Measurements from ENCODE around the gene RNF213. TPM values are rescaled to one million over a fixed set of nuclear protein-coding genes. Genes with fewer than 3 reads are reported as not detected.
A peak's percentile ranks its signal among the peaks of the same experiment; 100 is the strongest.
"Not testable (repeated sequence)": the region's sequence is repeated elsewhere in the genome, so short reads cannot be mapped to it uniquely, and the experiment has no call there.

The RNF213 gene
- total and polyA plus RNA-seq, 8 donors: 21.9 to 94.7 (median 37.8) TPM

DNA sequence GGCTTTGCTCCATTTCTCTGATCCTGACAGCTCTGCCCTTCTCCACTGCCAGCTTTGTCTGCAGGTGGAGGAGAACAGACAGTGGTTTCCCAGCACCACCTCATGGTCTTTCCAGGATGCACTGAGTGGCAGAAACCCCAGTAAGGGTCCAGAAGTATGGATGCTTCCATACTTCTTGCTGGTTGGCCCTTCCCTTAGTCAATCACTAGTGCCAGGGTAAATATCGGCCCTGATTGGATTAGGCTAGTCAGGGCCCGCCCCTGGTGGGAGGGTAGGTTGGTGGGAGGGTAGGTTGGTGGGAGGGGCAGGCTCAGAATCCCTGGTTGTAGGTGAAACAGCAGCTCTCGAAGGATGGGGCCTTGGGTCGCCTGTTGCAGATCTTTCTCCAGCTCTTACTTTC lies 10.2 kb downstream of the RNF213 start:
- Histone ChIP-seq H3K36me3 (no peaks in the 10 kb centered on the region), H3K9me3 (no peaks in the 10 kb centered on the region), H3K27ac (no peak overlapping the region), H3K4me3 (no peak overlapping the region), H3K27me3 (no peaks in the 10 kb centered on the region), H3K4me1 (no peaks in the 10 kb centered on the region)
- WGBS, 2 donors: 80 to 92% methylated on average over 4 of the region's 4 CpGs
- ATAC-seq (peak in 2 of 4 donors; percentile 67 to 69), DNase-seq (no peak), FAIRE-seq (no peak)
- no peak for TF ChIP-seq CTCF (IDR thresholded peaks at IDR 0.05)
- intact Hi-C loops (cut with DNase I): no loop called here

- Histone ChIP-seq H3K36me3 (no peaks in the 10 kb centered on the region), H3K4me1 (no peaks in the 10 kb centered on the region), H3K27me3 (no peaks in the 10 kb centered on the region), H3K4me3 (no peak overlapping the region), H3K27ac (no peak overlapping the region), H3K9me3 (no peaks in the 10 kb centered on the region)
- intact Hi-C loops (cut with DNase I): no loop called here
- DNase-seq (no peak), ATAC-seq (no peak), FAIRE-seq (no peak)
- no peak for TF ChIP-seq CTCF (IDR thresholded peaks at IDR 0.05)
- 84 to 89% methylated on average over 10 of the region's 10 CpGs for WGBS, 2 donors
Observed at GRCh38 chr17:80272366-80272765, 11.7 kb downstream of the RNF213 start.

- Histone ChIP-seq H3K4me3 (no peak overlapping the region), H3K4me1 (no peaks in the 10 kb centered on the region), H3K27me3 (no peaks in the 10 kb centered on the region), H3K9me3 (no peaks in the 10 kb centered on the region), H3K36me3 (no peaks in the 10 kb centered on the region), H3K27ac (no peak overlapping the region)
- 82 to 91% methylated on average over 9 of the region's 9 CpGs for WGBS, 2 donors
- ATAC-seq (no peak), FAIRE-seq (no peak), DNase-seq (no peak)
- intact Hi-C loops (cut with DNase I): no loop called here
- TF ChIP-seq CTCF (IDR thresholded peaks at IDR 0.05): no peak
Observed at GRCh38 chr17:80274331-80274730, 13.7 kb downstream of the RNF213 start.

- no peaks in the 10 kb centered on the region for H3K4me1 ChIP-seq
- H3K27me3 ChIP-seq: no peaks in the 10 kb centered on the region
- no peak for FAIRE-seq
- no peak overlapping the region for H3K4me3 ChIP-seq
- no peak for ATAC-seq
- H3K27ac ChIP-seq: no peak overlapping the region
- 91 to 95% methylated on average over 4 of the region's 4 CpGs for WGBS, 2 donors
- H3K9me3 ChIP-seq: no peaks in the 10 kb centered on the region
- intact Hi-C loops (cut with DNase I): no loop called here
- no peak for DNase-seq
- TF ChIP-seq CTCF (IDR thresholded peaks at IDR 0.05): no peak
- H3K36me3 ChIP-seq: no peaks in the 10 kb centered on the region
Observed at GRCh38 chr17:80274871-80275449, 14.3 kb downstream of the RNF213 start.

- H3K4me3 ChIP-seq; H3K36me3 ChIP-seq; intact Hi-C loops (cut with DNase I); FAIRE-seq; H3K27ac ChIP-seq; ATAC-seq; H3K9me3 ChIP-seq; H3K4me1 ChIP-seq; DNase-seq; H3K27me3 ChIP-seq: not testable (repeated sequence)
- WGBS, 2 donors: 96 to 98% methylated on average over 8 of the region's 8 CpGs
Observed at GRCh38 chr17:80275857-80276256, 15.2 kb downstream of the RNF213 start.
